Measurements from ENCODE around the gene ZNF91.
"Not testable (repeated sequence)": the region's sequence is repeated elsewhere in the genome, so short reads cannot be mapped to it uniquely, and the experiment has no call there.

Gene ZNF91

GRCh38 chr19:23318941-23319340 is 76.3 kb downstream of the ZNF91 start:
- DNase-seq (ENCODE audit: low read depth, low spot score), result not testable (repeated sequence)

GRCh38 chr19:23318143-23318542 is 77.1 kb downstream of the ZNF91 start:
- DNase-seq (ENCODE audit: low read depth, low spot score), result no peak

GRCh38 chr19:23315286-23315685 is 80.0 kb downstream of the ZNF91 start:
- DNase-seq (ENCODE audit: low read depth, low spot score), result no peak

- no peak for DNase-seq (ENCODE audit: low read depth, low spot score)
These were observed 80.6 kb downstream of the ZNF91 start for GRCh38 chr19:23314505-23315251.

GRCh38 chr19:23313196-23313595 is 82.1 kb downstream of the ZNF91 start:
- no peak for DNase-seq (ENCODE audit: low read depth, low spot score)

- no peak for DNase-seq (ENCODE audit: low read depth, low spot score)
These were observed 82.8 kb downstream of the ZNF91 start for GRCh38 chr19:23312515-23312914.

GRCh38 chr19:23311551-23311950 is 83.7 kb downstream of the ZNF91 start:
- DNase-seq (ENCODE audit: low read depth, low spot score), result no peak

GRCh38 chr19:23310729-23311211 is 84.5 kb downstream of the ZNF91 start:
- no peak for DNase-seq (ENCODE audit: low read depth, low spot score)

GRCh38 chr19:23309926-23310325 is 85.3 kb downstream of the ZNF91 start:
- DNase-seq (ENCODE audit: low read depth, low spot score), result no peak

GRCh38 chr19:23305555-23305954 is 89.7 kb downstream of the ZNF91 start:
- no peak for DNase-seq (ENCODE audit: low read depth, low spot score)

GRCh38 chr19:23304238-23304637 is 91.0 kb downstream of the ZNF91 start:
- no peak for DNase-seq (ENCODE audit: low read depth, low spot score)

GRCh38 chr19:23294141-23294540 is 101.1 kb downstream of the ZNF91 start:
- no peak for DNase-seq (ENCODE audit: low read depth, low spot score)

- not testable (repeated sequence) for DNase-seq (ENCODE audit: low read depth, low spot score)
These were observed 105.3 kb downstream of the ZNF91 start for GRCh38 chr19:23289966-23290365.

Data from ELF-1 (cell line).